ENCODE results near the gene ALOX15B.

GRCh38 chr17:8041979-8042378, 3.1 kb downstream of the ALOX15B start:
- TF ChIP-seq, protein P1, sequence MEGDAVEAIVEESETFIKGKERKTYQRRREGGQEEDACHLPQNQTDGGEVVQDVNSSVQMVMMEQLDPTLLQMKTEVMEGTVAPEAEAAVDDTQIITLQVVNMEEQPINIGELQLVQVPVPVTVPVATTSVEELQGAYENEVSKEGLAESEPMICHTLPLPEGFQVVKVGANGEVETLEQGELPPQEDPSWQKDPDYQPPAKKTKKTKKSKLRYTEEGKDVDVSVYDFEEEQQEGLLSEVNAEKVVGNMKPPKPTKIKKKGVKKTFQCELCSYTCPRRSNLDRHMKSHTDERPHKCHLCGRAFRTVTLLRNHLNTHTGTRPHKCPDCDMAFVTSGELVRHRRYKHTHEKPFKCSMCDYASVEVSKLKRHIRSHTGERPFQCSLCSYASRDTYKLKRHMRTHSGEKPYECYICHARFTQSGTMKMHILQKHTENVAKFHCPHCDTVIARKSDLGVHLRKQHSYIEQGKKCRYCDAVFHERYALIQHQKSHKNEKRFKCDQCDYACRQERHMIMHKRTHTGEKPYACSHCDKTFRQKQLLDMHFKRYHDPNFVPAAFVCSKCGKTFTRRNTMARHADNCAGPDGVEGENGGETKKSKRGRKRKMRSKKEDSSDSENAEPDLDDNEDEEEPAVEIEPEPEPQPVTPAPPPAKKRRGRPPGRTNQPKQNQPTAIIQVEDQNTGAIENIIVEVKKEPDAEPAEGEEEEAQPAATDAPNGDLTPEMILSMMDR (IDR thresholded peaks at IDR 0.05): no peak
- no peak for TF ChIP-seq POLR2A (IDR thresholded peaks at IDR 0.05)
- no peak for TF ChIP-seq POLR2AphosphoS5 (IDR thresholded peaks at IDR 0.05)

Measured in prostate gland (tissue), 2 donors.